ENCODE results near the gene TOMM70.

DNA sequence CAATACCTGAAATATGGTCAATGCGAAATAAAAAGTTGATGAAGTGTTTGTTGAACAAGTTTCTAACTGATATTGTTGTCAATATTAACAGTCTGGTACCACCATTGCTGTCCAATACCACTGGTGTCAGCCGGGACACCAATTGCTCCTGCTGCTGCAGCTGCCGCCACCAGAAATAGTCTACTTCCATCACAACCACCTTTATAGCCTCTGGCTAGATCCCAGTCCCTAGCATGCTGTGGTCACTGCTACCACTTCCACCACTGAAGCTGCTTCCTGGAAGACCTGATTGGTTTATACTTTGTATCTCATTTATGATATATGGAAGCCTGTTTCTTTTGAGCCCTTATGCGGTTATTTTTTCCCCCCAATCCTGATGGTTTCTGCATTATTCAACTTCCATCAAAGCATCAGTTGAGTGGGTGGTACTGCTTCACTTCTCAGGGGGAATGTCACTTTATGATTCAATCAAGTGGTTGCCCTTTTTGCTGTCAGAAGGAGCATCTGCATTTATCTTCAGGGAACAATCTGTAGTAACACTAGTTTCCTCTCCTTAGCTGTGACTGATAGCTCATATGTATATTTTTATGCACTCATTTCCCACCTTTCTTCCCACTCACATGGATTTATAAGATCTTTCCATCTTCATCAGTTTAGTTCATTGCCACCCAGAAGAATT lies 12.2 kb upstream of the TOMM70 start:
- no peak for TF ChIP-seq ETV6 (CRISPR knock-in tag; IDR thresholded peaks at IDR 0.05)
- no peak for TF ChIP-seq ZBTB21 (CRISPR knock-in tag; IDR thresholded peaks at IDR 0.05; ENCODE audit: borderline replicate concordance)
- no peak for TF ChIP-seq ZNF671 (CRISPR knock-in tag; IDR thresholded peaks at IDR 0.05)
- TF ChIP-seq, protein P1, sequence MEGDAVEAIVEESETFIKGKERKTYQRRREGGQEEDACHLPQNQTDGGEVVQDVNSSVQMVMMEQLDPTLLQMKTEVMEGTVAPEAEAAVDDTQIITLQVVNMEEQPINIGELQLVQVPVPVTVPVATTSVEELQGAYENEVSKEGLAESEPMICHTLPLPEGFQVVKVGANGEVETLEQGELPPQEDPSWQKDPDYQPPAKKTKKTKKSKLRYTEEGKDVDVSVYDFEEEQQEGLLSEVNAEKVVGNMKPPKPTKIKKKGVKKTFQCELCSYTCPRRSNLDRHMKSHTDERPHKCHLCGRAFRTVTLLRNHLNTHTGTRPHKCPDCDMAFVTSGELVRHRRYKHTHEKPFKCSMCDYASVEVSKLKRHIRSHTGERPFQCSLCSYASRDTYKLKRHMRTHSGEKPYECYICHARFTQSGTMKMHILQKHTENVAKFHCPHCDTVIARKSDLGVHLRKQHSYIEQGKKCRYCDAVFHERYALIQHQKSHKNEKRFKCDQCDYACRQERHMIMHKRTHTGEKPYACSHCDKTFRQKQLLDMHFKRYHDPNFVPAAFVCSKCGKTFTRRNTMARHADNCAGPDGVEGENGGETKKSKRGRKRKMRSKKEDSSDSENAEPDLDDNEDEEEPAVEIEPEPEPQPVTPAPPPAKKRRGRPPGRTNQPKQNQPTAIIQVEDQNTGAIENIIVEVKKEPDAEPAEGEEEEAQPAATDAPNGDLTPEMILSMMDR (IDR thresholded peaks at IDR 0.05), result no peak
- TF ChIP-seq, protein P2, sequence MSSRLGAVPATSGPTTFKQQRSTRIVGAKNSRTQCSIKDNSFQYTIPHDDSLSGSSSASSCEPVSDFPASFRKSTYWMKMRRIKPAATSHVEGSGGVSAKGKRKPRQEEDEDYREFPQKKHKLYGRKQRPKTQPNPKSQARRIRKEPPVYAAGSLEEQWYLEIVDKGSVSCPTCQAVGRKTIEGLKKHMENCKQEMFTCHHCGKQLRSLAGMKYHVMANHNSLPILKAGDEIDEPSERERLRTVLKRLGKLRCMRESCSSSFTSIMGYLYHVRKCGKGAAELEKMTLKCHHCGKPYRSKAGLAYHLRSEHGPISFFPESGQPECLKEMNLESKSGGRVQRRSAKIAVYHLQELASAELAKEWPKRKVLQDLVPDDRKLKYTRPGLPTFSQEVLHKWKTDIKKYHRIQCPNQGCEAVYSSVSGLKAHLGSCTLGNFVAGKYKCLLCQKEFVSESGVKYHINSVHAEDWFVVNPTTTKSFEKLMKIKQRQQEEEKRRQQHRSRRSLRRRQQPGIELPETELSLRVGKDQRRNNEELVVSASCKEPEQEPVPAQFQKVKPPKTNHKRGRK (CRISPR knock-in tag; IDR thresholded peaks at IDR 0.05; ENCODE audit: borderline replicate concordance), result no peak
- no peak for TF ChIP-seq TP53 (CRISPR knock-in tag; IDR thresholded peaks at IDR 0.05)
- TF ChIP-seq, protein P3, sequence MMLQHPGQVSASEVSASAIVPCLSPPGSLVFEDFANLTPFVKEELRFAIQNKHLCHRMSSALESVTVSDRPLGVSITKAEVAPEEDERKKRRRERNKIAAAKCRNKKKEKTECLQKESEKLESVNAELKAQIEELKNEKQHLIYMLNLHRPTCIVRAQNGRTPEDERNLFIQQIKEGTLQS (CRISPR knock-in tag; conservative IDR thresholded peaks at IDR 0.05), result no peak
- TF ChIP-seq CREB1 (CRISPR knock-in tag; IDR thresholded peaks at IDR 0.05), result no peak
- TF ChIP-seq, protein P4, sequence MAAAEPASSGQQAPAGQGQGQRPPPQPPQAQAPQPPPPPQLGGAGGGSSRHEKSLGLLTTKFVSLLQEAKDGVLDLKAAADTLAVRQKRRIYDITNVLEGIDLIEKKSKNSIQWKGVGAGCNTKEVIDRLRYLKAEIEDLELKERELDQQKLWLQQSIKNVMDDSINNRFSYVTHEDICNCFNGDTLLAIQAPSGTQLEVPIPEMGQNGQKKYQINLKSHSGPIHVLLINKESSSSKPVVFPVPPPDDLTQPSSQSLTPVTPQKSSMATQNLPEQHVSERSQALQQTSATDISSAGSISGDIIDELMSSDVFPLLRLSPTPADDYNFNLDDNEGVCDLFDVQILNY (CRISPR knock-in tag; IDR thresholded peaks at IDR 0.05), result no peak
- no peak for TF ChIP-seq RELA (CRISPR knock-in tag; IDR thresholded peaks at IDR 0.05; ENCODE audit: borderline replicate concordance)
- TF ChIP-seq TCF7 (CRISPR knock-in tag; IDR thresholded peaks at IDR 0.05; ENCODE audit: low read depth), result no peak
